Right ventricle myocardium inferior (tissue), 1 donor: ENCODE results near the gene TSHZ2. TPM values are rescaled to one million over a fixed set of nuclear protein-coding genes. Genes with fewer than 3 reads are reported as not detected.

Experiments used
- ATAC-seq: fragments of 200-7000 bp; cut with Tn5 transposase; one replicate; pipeline ENCODE4 v1.9.1; 2020; ENCODE audit warnings: mild to moderate bottlenecking, moderate library complexity
- DNase-seq: peaks from one replicate; pipeline ENCODE4 v3.0.0; 2021; ENCODE audit errors: missing footprints
- intact Hi-C: fragments of 100-400 bp; cut with DNase I; formaldehyde crosslinking; loops from one replicate; pipeline ENCODE4 v1.11.0; 2022
- total RNA-seq: library from RNA; stranded (reverse); fragmentation: NEBNext Ultra II Directional; extraction: Animal tissue kit (Norgen Biotek cat#: 25700); gene quantifications from one replicate; pipeline ENCODE4 v1.2.1, GENCODE V29; 2021
- donor health status: DM: no; HTN: yes; CAD: no; lungs with severe emphysema.

Gene TSHZ2
- total RNA-seq, 1 donor from 2014 or later = 4.2 TPM

DNA sequence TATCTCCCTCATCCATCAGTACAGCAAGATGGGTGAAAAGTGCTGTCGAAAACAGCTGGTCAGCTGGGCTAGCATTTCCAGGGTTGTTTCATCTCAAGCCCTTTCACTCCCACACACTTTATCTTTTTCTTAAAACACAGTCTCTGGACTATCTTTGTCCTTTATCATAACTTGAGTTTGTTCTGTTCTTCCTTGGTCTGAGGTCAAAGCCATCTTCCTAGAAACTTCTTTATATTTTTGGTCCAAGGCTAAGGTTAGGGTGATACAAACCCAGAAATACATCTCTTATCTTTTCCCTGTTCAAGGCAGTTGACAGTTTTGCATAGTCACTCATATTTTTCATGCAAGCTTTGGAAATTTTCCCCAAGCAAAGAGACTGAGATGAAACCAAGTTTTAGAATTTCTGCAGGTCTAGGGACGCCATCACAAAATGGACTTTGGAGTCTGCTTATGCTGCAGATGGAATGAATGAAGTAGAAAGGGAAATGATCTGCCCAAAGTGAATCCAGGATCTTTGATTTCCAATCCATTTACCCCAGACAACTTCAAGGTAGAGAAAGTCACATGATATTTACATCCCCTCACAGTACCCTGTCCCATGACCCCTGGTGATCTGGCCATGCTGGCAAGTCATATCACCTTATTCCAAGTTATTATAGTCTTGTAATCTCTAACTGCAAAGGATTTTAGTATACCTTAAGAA lies 324.4 kb downstream of the TSHZ2 start:
- ATAC-seq (no peak), DNase-seq (no peak)
- intact Hi-C loops = no loop called here

- intact Hi-C loops = no loop called here
These were observed 325.0 kb downstream of the TSHZ2 start for GRCh38 chr20:53297154-53297529.

GRCh38 chr20:53298260-53298659 lies 326.1 kb downstream of the TSHZ2 start:
- DNase-seq (no peak), ATAC-seq (no peak)
- intact Hi-C loops = no loop called here

More at GRCh38 chr20:53297154-53297529, 325.0 kb downstream of the TSHZ2 start:
- no peak for ATAC-seq
- no peak for DNase-seq

- ATAC-seq = no peak
- intact Hi-C loops = no loop called here
- no peak for DNase-seq
These were observed 326.8 kb downstream of the TSHZ2 start for GRCh38 chr20:53298911-53299310.

DNA sequence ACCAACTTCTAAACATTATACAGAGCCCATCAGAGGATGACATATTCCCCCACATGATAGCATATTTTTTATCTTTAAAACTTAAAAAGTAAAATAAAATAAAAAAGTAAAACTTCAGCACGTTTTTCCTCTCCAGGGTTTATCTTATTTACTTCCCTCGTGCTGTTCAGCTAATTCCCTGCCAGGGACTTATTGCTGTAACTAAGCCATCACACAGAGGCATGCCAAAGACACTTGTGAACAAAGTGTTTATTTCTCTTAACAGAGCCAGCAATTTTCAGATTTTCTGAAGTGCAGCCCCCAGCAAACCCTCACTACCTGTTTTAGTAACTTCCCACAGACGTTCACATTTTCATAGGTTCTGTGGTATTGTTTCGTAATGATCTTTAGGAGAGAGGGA lies 327.7 kb downstream of the TSHZ2 start:
- intact Hi-C loops = no loop called here
- ATAC-seq = no peak

DNA sequence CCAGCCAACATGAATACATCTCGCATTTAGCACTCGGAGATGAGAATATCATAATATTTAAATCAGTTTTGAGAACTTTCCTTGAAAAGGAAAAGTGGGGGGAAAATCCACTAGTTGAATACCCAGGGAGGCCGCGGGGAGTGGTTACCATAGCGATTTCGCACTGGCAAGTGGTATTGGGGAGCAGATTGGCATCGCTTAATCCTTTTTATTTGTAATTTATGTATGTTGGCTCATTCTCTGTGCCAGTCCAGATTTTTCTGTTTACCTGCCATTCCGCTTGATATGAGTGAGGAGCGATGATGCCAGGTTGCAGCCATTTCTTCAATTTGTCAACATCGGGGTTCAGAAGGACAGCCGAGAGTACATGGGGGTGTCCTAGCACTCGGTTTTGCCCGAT lies 329.7 kb downstream of the TSHZ2 start:
- intact Hi-C loops = no loop called here
- no peak for ATAC-seq
- no peak for DNase-seq

More for the DNA sequence above, 327.7 kb downstream of the TSHZ2 start:
- DNase-seq = no peak

DNA sequence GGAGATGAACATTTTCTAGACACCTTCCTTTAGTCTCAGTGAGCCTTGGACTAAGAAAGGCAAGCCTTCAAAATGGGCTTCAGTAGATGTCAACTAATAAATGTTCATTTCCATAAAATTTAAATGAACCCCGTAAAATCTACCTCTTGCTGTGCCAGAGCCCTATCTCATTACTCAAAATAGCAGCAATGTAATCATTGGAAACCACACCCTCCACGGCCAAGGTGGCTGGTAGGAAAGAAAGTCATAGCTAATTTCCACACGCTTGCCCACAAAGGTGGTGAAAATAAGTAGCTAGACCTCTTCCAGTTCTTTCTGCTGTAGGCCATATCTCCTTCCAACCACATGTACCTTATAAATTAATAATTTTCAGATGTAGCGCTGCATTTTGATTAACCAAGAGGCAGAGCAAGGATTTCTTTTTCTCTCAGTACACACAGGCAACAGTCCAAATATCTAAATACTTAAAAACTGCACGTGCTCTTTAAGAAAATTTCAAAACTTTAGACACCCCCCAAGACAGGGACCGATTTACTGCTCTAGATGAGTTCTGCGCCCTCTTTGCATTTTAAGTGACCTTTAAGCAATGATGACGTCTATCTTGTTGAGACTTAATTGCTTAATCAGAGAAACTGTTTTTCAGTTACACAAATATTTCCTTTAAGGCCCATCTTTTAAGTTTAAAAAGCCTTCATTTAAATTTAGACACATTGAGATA lies 330.7 kb downstream of the TSHZ2 start:
- DNase-seq (no peak), ATAC-seq (no peak)
- intact Hi-C loops = no loop called here

- intact Hi-C loops = no loop called here
- DNase-seq = no peak
- ATAC-seq = no peak
These were observed 331.2 kb downstream of the TSHZ2 start for GRCh38 chr20:53303413-53303760.

DNA sequence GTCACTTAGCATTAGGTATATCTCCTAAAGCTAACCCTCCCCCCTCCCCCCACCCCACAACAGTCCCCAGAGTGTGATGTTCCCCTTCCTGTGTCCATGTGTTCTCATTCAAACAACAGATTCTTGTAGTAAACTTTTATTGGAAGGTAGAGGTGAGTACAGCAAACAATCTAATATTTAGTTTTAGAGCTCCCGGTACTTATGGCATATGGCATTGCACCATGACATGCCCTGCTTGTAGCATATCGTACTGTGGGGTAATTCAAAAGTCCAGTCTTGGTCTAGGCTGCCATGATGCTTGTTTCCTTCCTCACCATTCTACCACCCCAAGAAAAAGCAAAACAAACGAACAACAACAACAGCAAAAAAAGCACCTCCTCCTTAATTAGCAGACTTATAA lies 332.0 kb downstream of the TSHZ2 start:
- ATAC-seq (no peak), DNase-seq (no peak)
- intact Hi-C loops = no loop called here

- ATAC-seq = no peak
- intact Hi-C loops = no loop called here
These were observed 334.1 kb downstream of the TSHZ2 start for GRCh38 chr20:53306192-53306805.

DNA sequence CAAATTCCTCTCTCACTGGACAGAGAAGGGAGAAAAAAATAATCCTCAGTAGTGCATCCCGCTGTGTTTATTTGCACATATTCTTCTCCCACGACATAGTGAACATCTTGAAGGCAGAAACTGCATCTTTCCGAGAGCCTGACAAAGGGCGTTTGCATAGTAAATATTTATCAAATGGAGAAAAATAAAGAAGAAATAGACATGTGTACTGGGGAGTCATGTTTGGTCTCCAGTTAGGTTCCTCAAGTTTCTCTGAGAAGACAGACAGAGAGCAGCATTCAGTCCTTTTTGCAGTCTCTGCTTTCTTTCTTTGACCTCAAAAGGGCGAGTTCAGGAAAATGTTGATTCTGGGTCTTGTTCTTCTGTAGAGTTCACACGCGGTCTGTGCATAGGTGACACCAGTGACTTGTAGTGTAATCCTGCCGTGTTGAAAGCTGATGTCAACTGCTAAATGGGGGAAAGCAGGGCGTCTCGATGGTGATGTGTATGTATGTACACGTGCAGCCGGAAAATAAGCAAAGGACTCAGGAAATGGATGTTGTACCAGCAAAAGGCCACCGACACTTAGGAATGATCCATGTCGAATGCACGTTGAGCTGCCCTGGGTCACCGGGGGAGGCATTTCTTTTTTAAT lies 335.9 kb downstream of the TSHZ2 start:
- intact Hi-C loops = no loop called here
- no peak for DNase-seq
- ATAC-seq = no peak

More at GRCh38 chr20:53306192-53306805, 334.1 kb downstream of the TSHZ2 start:
- DNase-seq = no peak

DNA sequence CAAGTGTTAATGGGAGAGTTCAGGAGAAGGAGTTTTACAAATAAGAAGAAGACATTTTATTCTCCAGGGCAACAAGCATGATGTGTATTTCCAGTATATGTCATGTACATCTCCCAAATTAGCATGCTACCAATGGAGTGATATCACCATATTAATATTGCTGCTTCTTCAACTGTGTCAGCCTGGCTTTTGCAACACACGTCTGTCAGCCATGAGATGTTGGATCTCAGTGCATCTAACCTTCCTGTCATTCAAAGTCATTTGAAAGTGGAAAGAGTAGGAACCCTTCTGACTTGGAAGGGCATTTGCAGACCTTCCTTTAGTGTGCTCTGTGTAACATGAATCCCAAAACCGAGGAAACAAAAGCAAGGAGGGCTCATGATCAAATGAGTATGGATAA lies 337.4 kb downstream of the TSHZ2 start:
- DNase-seq = no peak
- no peak for ATAC-seq
- intact Hi-C loops = no loop called here

DNA sequence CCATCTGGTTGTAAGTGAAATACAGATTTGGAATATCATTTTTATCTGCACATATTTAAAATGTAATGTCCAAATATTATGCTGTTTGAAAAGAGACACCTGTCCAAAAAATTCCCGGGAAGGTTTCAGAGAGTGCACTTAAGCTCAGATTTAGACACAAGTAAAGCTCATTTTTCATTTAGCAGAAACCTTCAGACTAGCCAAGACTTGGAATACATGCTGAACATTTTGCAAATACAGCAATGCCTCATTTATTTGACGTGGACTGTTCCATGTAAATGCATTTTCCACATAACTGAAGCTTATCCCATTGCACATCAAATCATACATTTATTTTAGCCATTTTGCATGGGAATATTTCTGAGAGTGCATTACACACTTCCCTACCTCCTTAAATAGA lies 340.8 kb downstream of the TSHZ2 start:
- no peak for DNase-seq
- ATAC-seq = no peak
- intact Hi-C loops = no loop called here

DNA sequence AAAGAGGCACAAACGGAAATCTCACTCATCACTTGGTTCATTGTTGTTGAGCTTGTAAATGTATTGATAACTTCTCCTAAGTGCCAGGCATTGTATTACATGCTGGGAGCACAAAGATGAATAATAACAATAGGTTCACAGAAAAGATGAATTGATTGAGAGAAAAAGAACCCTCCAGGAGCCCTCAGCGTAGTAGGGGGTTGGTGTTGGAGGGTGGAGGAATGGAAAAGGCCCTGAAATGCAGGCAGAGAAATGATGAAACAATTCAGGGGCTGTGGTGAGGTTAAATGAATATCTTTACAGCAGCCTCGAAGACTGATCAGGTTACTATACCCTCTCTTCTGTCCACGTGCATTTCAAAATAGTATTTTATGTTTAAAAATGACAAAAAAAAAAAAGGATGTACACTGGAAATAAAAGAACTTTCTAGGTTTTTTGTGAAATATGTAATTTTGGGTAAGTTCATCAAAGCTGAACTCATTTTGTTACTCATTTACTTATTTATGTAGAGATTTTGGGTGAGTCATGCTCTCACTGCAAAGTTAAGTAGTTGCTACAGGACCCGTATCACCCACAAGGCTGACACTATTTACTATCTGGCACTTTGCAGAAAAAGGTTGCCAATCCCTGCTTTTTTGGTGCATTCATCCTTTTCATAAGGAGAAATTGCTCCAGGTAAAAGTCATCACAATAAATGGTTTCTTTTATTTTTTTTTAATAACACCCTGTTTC lies 344.2 kb downstream of the TSHZ2 start:
- DNase-seq (no peak), ATAC-seq (no peak)
- intact Hi-C loops = no loop called here

GRCh38 chr20:53319200-53319599 lies 347.0 kb downstream of the TSHZ2 start:
- DNase-seq = no peak
- intact Hi-C loops = no loop called here
- no peak for ATAC-seq

DNA sequence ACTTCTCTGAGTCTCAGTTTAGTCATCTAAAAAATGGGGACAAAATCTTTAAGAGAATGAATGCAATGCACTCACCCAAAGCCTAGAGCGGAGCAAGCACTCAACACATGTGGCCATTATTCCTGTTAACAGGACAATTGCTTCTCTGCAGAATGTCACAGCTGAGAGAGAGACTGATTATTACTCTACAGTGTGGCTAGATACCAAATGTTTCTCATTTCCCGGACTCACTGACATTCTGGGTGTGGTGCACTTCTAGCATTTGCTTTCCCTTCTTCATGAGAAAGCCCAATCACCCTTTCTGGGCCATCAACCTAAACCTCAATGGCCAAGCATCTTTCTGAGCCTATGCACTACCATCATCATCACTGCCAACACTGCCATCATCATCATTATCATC lies 347.6 kb downstream of the TSHZ2 start:
- intact Hi-C loops = no loop called here
- DNase-seq = no peak
- no peak for ATAC-seq

DNA sequence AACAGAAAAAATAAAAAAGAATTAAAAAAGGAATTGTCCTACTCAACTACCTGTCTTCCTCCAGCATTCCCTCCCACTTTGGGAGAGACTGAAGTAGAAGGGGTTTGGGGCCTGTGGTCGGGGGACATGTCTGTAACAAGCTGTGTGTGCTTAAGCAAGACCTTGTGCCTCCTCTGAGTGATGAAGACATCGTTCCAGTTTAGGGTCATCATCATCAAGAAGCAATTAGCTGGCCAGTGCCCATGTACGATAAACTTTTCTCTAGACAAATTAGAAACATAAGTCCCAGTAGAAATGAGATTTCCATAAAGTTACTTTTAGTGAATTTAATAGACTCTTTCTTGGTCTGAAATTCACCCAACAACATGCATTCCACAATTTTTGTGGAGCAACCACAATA lies 348.5 kb downstream of the TSHZ2 start:
- ATAC-seq = no peak
- no peak for DNase-seq
- intact Hi-C loops = no loop called here

DNA sequence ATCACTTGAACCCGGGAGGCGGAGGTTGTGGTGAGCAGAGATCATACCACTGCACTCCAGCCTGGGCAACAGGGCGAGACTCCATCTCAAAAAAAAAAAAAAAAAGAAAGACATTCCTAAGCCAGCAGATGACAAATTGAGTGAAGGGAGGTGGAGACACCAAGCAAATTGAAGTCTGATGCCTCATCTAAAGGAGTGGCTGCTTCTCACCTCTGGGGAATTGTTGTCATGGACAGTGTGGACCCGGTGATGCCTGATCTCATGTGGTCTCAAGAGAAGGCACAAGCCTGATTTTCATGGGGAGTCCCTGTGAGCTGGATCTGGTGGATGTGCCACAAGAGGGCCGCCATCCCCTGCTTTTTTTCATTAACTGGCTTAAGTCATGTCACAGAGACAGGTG lies 349.4 kb downstream of the TSHZ2 start:
- ATAC-seq = no peak
- intact Hi-C loops = no loop called here
- no peak for DNase-seq

DNA sequence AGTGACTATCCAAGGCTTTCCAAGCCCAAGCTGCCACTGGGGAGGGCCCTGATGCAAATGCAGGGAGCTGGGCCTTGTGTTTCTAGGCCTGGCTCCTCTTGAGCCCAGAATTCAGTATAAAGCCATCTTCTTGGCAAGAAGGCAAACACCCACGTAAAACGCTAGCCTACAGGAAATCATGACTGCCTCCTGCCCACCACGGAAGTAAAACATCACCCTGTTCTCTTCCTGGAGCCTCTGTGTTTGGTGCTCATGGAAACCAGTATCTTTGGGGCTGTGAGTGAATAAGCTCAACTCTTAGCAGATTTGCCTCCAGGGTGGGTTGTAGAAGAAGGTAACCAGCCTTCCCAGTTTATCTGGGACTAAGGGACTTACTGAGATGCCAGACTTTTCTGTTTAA lies 350.5 kb downstream of the TSHZ2 start:
- intact Hi-C loops = no loop called here
- ATAC-seq (no peak), DNase-seq (no peak)
